B cell (primary cell): ENCODE results near the gene CELA2A.

ENCODE experiments used
- CTCF ChIP-seq: fragments of 200-600 bp; IDR thresholded peaks from one replicate; pipeline ENCODE4 v1.8.0; 2022; ENCODE audit warnings: antibody characterized with exemption, mild to moderate bottlenecking
- EZH2 ChIP-seq: IDR thresholded peaks from 2 replicates; pipeline ENCODE4 v1.6.1; 2012; ENCODE audit warnings: borderline replicate concordance, low read depth, mild to moderate bottlenecking, moderate library complexity, low read length; ENCODE audit not compliant: insufficient read depth, poor library complexity, severe bottlenecking

- TF ChIP-seq CTCF (no peak), EZH2 (no peak)
Observed at GRCh38 chr1:15428815-15429435, 27.6 kb upstream of the CELA2A start.
